Activated naive CD4-positive, alpha-beta T cell treated with anti-CD3 and anti-CD28 coated beads, Interleukin-2, amount 10 ng/mL, durations not matched to agents 7 days and 5 days (primary cell): ENCODE results near the gene MRPL18.
"Not testable (repeated sequence)": the region's sequence is repeated elsewhere in the genome, so short reads cannot be mapped to it uniquely, and the experiment has no call there.

Experiments
- CTCF ChIA-PET: fragments of 350-600 bp; sonication (Branson Sonifier 250); formaldehyde crosslinking; loops from one replicate; lab custom pipeline; 2021; ENCODE audit warnings: antibody characterized with exemption; lab: Charles Lee
- DNase-seq: peaks from one replicate; pipeline ENCODE4 v3.0.0-alpha.2; 2020
- H3K27ac Mint-ChIP-seq: one replicate; pipeline ENCODE4 v1.8.0; 2021; ENCODE audit warnings: mild to moderate bottlenecking, moderate library complexity, mixed read lengths
- H3K27me3 Mint-ChIP-seq: one replicate; pipeline ENCODE4 v1.8.0; 2021; ENCODE audit warnings: mild to moderate bottlenecking, mixed read lengths
- H3K36me3 Mint-ChIP-seq: one replicate; pipeline ENCODE4 v1.8.0; 2021; ENCODE audit warnings: mixed read lengths
- H3K4me1 Mint-ChIP-seq: one replicate; pipeline ENCODE4 v1.8.0; 2021; ENCODE audit warnings: mixed read lengths
- H3K4me3 Mint-ChIP-seq: one replicate; pipeline ENCODE4 v1.8.0; 2021; ENCODE audit warnings: mild to moderate bottlenecking, moderate library complexity, mixed read lengths
- H3K9me3 Mint-ChIP-seq: one replicate; pipeline ENCODE4 v1.8.0; 2021; ENCODE audit warnings: mixed read lengths

The MRPL18 gene

DNA sequence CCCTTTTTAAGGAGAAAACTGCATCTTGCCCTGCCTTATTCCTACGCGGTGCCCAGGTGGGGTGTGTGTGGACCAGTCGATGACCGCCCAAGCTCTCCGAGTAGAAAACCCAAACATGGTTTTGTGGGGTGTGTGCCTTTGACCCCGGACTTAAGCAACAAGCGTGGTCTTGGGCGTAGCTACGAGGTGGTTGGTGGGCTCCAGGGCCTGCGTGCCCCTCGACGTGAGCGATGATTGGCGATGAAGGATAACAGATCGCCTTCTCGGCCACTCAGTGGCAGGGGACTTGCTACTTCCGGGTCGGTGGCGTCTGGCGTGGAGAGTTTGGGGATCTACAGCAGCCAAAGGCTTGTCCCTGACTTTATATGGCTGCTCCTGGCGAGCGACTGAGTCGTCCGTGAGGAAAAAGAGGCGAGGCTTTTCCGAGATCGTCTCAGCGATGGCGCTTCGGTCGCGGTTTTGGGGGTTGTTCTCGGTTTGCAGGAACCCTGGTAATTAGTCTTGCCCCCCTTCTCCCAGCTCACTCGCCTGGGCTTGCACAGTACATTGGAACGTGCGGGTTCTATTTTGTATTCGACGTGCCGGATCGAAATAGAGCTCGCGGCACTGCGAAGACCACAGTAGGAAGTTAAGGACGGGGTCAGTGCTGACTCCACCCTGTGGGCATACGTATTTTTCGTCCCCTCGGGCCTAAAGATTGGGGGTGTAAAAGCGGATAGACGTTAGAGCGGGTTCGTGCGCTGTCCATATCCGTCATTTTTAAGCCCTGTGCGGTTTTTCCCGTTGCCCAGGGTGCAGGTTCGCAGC is at the start of gene MRPL18:
MRPL18 (plus strand) TSS at position 319 of the 807 bp plus-strand sequence; CDS start at position 440, 121 bp downstream.
- H3K4me1 Mint-ChIP-seq = peaks cover 62% of the 10 kb centered on the region
- H3K4me3 Mint-ChIP-seq = peak within 1 kb of the TSS; percentile 91
- peaks cover 58% of the 10 kb centered on the region for H3K36me3 Mint-ChIP-seq
- CTCF ChIA-PET = interaction anchor here (0.6 to 2.0 kb wide), 8 partner anchors 30 to 151 kb away, joined by 3 to 6 read pairs (median 4); no protein-coding TSS in a partner anchor
- H3K9me3 Mint-ChIP-seq = no peaks in the 10 kb centered on the region
- peak within 1 kb of the TSS; percentile 96 for H3K27ac Mint-ChIP-seq
- H3K27me3 Mint-ChIP-seq = no peaks in the 10 kb centered on the region
- peak; percentile 95 for DNase-seq

DNA sequence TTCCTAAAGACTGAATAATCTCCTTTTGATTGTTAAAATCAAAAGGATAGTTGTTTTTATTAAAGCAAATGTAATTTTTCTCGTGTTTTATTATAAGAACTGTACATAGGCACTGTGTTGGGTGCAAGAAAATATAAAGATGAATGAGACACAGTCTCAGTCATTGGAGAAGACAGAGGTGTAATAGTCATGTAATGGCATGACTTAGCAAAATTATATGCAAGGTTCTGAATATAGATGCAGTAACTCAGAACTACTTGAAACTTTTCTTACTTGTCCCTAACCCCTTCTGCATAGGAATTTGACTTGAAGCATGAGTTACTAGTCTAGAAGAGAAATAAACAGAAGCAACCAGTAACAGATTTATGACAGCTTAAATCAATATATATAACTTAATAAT is 48.1 kb upstream of the MRPL18 start:
- H3K27me3 Mint-ChIP-seq = no peaks in the 10 kb centered on the region
- no peak for DNase-seq
- H3K36me3 Mint-ChIP-seq = peaks cover 51% of the 10 kb centered on the region
- H3K4me1 Mint-ChIP-seq = peaks cover 24% of the 10 kb centered on the region
- CTCF ChIA-PET = no interaction called here
- no peak overlapping the region for H3K27ac Mint-ChIP-seq
- no peaks in the 10 kb centered on the region for H3K9me3 Mint-ChIP-seq
- H3K4me3 Mint-ChIP-seq = no peak overlapping the region

GRCh38 chr6:159745081-159745480 is 45.2 kb upstream of the MRPL18 start:
- no peaks in the 10 kb centered on the region for H3K9me3 Mint-ChIP-seq
- H3K27ac Mint-ChIP-seq = no peak overlapping the region
- peaks cover 13% of the 10 kb centered on the region for H3K4me1 Mint-ChIP-seq
- CTCF ChIA-PET = no interaction called here
- H3K36me3 Mint-ChIP-seq = peaks cover 69% of the 10 kb centered on the region
- no peaks in the 10 kb centered on the region for H3K27me3 Mint-ChIP-seq
- no peak overlapping the region for H3K4me3 Mint-ChIP-seq
- DNase-seq = no peak

- DNase-seq = no peak
- Mint-ChIP-seq H3K36me3 (peaks cover 63% of the 10 kb centered on the region), H3K4me1 (peaks cover 10% of the 10 kb centered on the region), H3K27me3 (no peaks in the 10 kb centered on the region), H3K27ac (no peak overlapping the region), H3K9me3 (no peaks in the 10 kb centered on the region), H3K4me3 (no peak overlapping the region)
- CTCF ChIA-PET = interaction anchor here (0.9 to 1.2 kb wide), 2 partner anchors 9 to 17 kb away, joined by 3 read pairs; no protein-coding TSS in a partner anchor
Observed at GRCh38 chr6:159746759-159747158, 43.5 kb upstream of the MRPL18 start.

DNA sequence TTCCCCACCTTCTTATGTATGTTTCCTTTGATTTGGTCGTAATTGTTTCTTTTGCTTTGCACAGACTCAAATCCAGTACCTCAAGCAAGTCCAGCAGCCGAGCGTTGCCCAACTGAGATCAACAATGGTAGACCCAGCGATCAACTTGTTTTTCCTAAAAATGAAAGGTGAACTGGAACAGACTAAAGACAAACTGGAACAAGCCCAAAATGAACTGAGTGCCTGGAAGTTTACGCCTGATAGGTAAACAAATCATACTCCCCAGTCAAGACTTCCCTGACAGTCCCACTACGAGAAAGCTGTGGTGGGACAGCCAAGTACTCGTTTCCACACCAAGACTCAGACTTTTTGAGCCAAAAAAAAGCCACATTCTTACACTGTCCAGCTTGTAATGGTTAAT is 42.1 kb upstream of the MRPL18 start:
- H3K4me3 Mint-ChIP-seq, DNase-seq, H3K4me1 Mint-ChIP-seq, CTCF ChIA-PET, H3K9me3 Mint-ChIP-seq, H3K27me3 Mint-ChIP-seq: not testable (repeated sequence)
- Mint-ChIP-seq H3K27ac (peak overlapping the region; percentile 13), H3K36me3 (peaks cover 62% of the 10 kb centered on the region)

DNA sequence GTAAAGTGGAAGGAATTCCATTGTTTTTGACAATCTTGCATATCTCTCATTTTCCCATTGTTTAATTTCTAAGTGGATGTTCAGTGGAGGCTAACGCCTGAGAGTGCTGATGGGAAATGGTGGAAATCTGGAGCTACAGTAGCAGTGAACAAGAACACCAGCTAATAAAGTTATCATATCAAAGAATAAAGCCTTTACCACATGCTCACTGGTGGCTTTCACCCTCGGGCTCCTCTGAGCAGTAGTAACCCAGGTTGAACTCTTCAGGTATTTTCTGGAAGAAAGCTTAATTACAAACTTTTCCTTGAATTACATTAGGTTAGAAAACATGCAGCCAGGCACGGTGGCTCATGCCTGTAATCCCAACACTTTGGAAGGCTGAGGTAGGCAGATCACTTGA is 38.8 kb upstream of the MRPL18 start:
- no peak overlapping the region for H3K27ac Mint-ChIP-seq
- no peaks in the 10 kb centered on the region for H3K27me3 Mint-ChIP-seq
- no peaks in the 10 kb centered on the region for H3K9me3 Mint-ChIP-seq
- no peaks in the 10 kb centered on the region for H3K4me1 Mint-ChIP-seq
- CTCF ChIA-PET = no interaction called here
- H3K4me3 Mint-ChIP-seq = no peak overlapping the region
- H3K36me3 Mint-ChIP-seq = peaks cover 61% of the 10 kb centered on the region
- no peak for DNase-seq

DNA sequence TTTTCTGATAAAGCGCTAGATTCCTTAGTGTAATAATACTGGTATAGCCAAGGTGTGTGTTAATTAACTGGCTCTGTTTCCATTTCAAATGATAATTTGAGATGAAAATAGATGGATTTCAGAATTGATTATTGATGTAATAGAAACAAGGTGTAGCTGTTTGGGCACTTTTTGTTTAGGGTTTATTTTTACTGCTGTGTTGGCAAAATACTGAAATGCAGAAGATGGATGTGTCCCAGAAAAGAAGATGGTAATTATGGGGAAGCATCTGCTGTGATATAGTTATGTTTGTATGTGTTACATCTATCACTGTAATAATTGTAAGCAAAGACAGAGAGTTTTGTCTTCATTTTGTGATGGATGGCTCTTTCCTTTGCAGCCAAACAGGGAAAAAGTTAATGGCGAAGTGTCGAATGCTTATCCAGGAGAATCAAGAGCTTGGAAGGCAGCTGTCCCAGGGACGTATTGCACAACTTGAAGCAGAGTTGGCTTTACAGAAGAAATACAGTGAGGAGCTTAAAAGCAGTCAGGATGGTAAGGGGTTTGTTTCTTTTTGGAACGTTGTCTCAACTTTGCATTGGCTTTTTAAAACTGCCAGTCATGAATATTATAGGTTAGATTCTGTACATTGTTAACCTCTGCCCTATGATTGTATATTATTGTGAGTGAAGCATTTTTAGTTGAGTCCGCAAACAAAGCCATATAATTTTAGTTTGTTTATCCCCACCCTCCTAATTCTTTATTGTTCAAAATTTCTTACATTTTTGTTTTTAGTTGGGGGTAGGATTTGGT is 37.0 kb upstream of the MRPL18 start:
- H3K4me1 Mint-ChIP-seq = peaks cover under 1% of the 10 kb centered on the region
- no peaks in the 10 kb centered on the region for H3K27me3 Mint-ChIP-seq
- H3K4me3 Mint-ChIP-seq = no peak overlapping the region
- H3K9me3 Mint-ChIP-seq = no peaks in the 10 kb centered on the region
- peaks cover 66% of the 10 kb centered on the region for H3K36me3 Mint-ChIP-seq
- no peak overlapping the region for H3K27ac Mint-ChIP-seq
- CTCF ChIA-PET = interaction anchor here (0.7 kb wide), 1 partner anchor 37 kb away, joined by 3 read pairs; no protein-coding TSS in a partner anchor
- DNase-seq = no peak

DNA sequence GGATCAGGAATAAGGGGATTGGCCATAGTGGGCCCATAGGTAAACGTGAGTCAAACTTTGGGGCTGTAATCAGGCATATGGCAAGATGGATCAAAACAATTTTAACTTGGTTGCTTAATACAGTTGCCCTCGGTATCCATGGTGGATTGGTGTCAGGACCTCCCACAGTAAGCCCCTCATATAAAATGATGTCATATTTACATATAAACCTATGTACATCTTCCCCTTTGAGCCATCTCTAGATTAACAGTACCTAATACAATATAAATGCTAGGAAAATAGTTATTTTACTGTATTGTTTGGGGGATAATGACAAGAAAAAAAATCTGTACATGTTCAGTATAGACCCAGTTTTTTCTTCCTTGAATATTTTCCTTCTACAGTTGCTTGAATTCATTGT is 35.9 kb upstream of the MRPL18 start:
- H3K4me3 Mint-ChIP-seq = no peak overlapping the region
- CTCF ChIA-PET = no interaction called here
- DNase-seq = no peak
- no peaks in the 10 kb centered on the region for H3K27me3 Mint-ChIP-seq
- no peaks in the 10 kb centered on the region for H3K9me3 Mint-ChIP-seq
- no peak overlapping the region for H3K27ac Mint-ChIP-seq
- H3K36me3 Mint-ChIP-seq = peaks cover 64% of the 10 kb centered on the region
- peaks cover 6% of the 10 kb centered on the region for H3K4me1 Mint-ChIP-seq

GRCh38 chr6:159754959-159755914 is 35.0 kb upstream of the MRPL18 start:
- H3K4me1 Mint-ChIP-seq = peaks cover 11% of the 10 kb centered on the region
- H3K4me3 Mint-ChIP-seq = no peak overlapping the region
- DNase-seq = no peak
- CTCF ChIA-PET = no interaction called here
- H3K27me3 Mint-ChIP-seq = no peaks in the 10 kb centered on the region
- H3K27ac Mint-ChIP-seq = peak overlapping the region; percentile 33
- no peaks in the 10 kb centered on the region for H3K9me3 Mint-ChIP-seq
- H3K36me3 Mint-ChIP-seq = peaks cover 61% of the 10 kb centered on the region

DNA sequence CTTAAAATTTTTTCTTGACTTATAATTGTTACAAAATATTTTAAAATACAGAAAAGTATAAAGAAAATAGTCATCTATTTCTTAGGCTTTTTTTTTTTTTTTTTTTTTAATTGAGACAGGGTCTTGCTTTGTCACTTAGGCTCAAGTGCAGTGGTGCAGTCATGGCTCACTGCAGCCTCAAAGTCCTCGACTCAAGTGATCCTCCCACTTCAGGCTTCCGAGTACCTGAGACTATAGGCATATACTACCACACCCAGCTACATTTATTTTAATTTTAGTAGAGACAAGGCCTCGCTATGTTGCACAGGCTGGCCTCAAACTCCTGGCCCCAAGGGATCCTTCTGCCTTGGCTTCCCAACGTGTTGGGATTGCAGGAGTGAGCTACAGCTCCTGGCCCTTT is 33.8 kb upstream of the MRPL18 start:
- Mint-ChIP-seq H3K36me3 (peaks cover 65% of the 10 kb centered on the region), H3K9me3 (no peaks in the 10 kb centered on the region), H3K27me3 (peaks cover 3% of the 10 kb centered on the region), H3K27ac (no peak overlapping the region), H3K4me1 (peaks cover 21% of the 10 kb centered on the region), H3K4me3 (no peak overlapping the region)
- CTCF ChIA-PET = interaction anchor here (0.9 kb wide), 1 partner anchor 19 kb away, joined by 3 read pairs; no protein-coding TSS in a partner anchor
- DNase-seq = no peak

- Mint-ChIP-seq H3K27ac (no peak overlapping the region), H3K36me3 (peaks cover 61% of the 10 kb centered on the region), H3K27me3 (peaks cover 3% of the 10 kb centered on the region), H3K9me3 (no peaks in the 10 kb centered on the region), H3K4me1 (peaks cover 27% of the 10 kb centered on the region), H3K4me3 (no peak overlapping the region)
- CTCF ChIA-PET = no interaction called here
- DNase-seq = no peak
Observed at GRCh38 chr6:159758031-159759001, 32.0 kb upstream of the MRPL18 start.

- peaks cover 56% of the 10 kb centered on the region for H3K36me3 Mint-ChIP-seq
- H3K27ac Mint-ChIP-seq = peak overlapping the region; percentile 8
- peak overlapping the region; percentile 18 for H3K4me3 Mint-ChIP-seq
- peaks cover 33% of the 10 kb centered on the region for H3K4me1 Mint-ChIP-seq
- CTCF ChIA-PET = interaction anchor here (1.8 kb wide), 1 partner anchor 68 kb away, joined by 4 read pairs; no protein-coding TSS in a partner anchor
- peaks cover 3% of the 10 kb centered on the region for H3K27me3 Mint-ChIP-seq
- no peak for DNase-seq
- no peaks in the 10 kb centered on the region for H3K9me3 Mint-ChIP-seq
Observed at GRCh38 chr6:159759645-159760044, 30.6 kb upstream of the MRPL18 start.
